CD4-positive, alpha-beta memory T cell (primary cell): ENCODE data around the gene FAM209B. TPM values are rescaled to one million over a fixed set of nuclear protein-coding genes. Genes with fewer than 3 reads are reported as not detected.

Experiments used
- polyA plus RNA-seq, 2 donors: library from polyadenylated mRNA; unstranded; fragments of 300-500 nt; fragmentation: Illumina TruSeq; gene quantifications; one replicate each; pipeline ENCODE4 v1.2.3, GENCODE V29; 2021
- total RNA-seq, 2 experiments: library from RNA; stranded (reverse); gene quantifications; one replicate each; pipeline ENCODE4 v1.2.3, GENCODE V29; 2021

FAM209B gene
- total and polyA plus RNA-seq, 4 experiments from 2014 or later = 0.32 to 2.2 (median 1.4) TPM

Other genes with a start within 250 kb of the FAM209B start
- gene FAM210B, start 174.3 kb upstream of the FAM209B start, total RNA-seq = 10 to 100 TPM; 28.7 to 32.0 TPM
- gene FAM210B, start 174.3 kb upstream of the FAM209B start, polyA plus RNA-seq = 10 to 100 TPM; 38.7 to 38.8 TPM
- 1 to 10 TPM; 1.3 to 1.7 TPM for gene AURKA, start 141.0 kb upstream of the FAM209B start, total RNA-seq
- gene AURKA, start 141.0 kb upstream of the FAM209B start, polyA plus RNA-seq = 1 to 10 TPM in 1 of 2 donors, under 1 TPM in 1; 0.81 to 2.8 TPM
- 10 to 100 TPM; 50.1 to 55.3 TPM for gene CSTF1, start 140.6 kb upstream of the FAM209B start, total RNA-seq
- gene CSTF1, start 140.6 kb upstream of the FAM209B start, polyA plus RNA-seq = 10 to 100 TPM; 40.9 to 48.0 TPM
- 10 to 100 TPM; 10.8 to 10.9 TPM for gene CASS4, start 121.0 kb upstream of the FAM209B start, total RNA-seq
- gene CASS4, start 121.0 kb upstream of the FAM209B start, polyA plus RNA-seq = 1 to 10 TPM; 3.3 to 4.9 TPM
- 10 to 100 TPM; 66.0 to 67.0 TPM for gene RTF2, start 64.6 kb upstream of the FAM209B start, total RNA-seq
- 100 to 1,000 TPM; 123 to 129 TPM for gene RTF2, start 64.6 kb upstream of the FAM209B start, polyA plus RNA-seq
- gene FAM209A, start 8.5 kb upstream of the FAM209B start, total RNA-seq = 1 to 10 TPM; 4.2 to 5.4 TPM
- 1 to 10 TPM in 1 of 2 donors, under 1 TPM in 1; 0.30 to 1.0 TPM for gene FAM209A, start 8.5 kb upstream of the FAM209B start, polyA plus RNA-seq
- gene TFAP2C, start 96.1 kb downstream of the FAM209B start, total RNA-seq = not detected
- not detected for gene TFAP2C, start 96.1 kb downstream of the FAM209B start, polyA plus RNA-seq